PC-3 (cell line): ENCODE results near the gene NGF. TPM values are rescaled to one million over a fixed set of nuclear protein-coding genes. Genes with fewer than 3 reads are reported as not detected.
A peak's percentile ranks its signal among the peaks of the same experiment; 100 is the strongest.

ENCODE experiments used
- ATAC-seq: fragments of 200-7000 bp; cut with Tn5 transposase; 2 replicates; pipeline ENCODE4 v1.9.1; 2020; ENCODE audit warnings: mild to moderate bottlenecking, moderate library complexity
- BruUV-seq: library from RNA; stranded (reverse); fragments of 400-500 nt; replicated peaks from 2 replicates; lab custom pipeline; 2021; lab: Mats Ljungman, UMichigan
- CTCF ChIA-PET: fragments of 300-600 bp; sonication (Branson Sonifier 250); formaldehyde crosslinking; loops from one replicate; lab custom pipeline; 2022; ENCODE audit warnings: antibody characterized with exemption; lab: Charles Lee
- POLR2A ChIA-PET: fragments of 300-600 bp; sonication (Branson Sonifier 250); formaldehyde crosslinking; loops from one replicate; lab custom pipeline; 2022; ENCODE audit warnings: antibody characterized with exemption; ENCODE audit not compliant: unreplicated experiment; lab: Charles Lee
- DNase-seq: peaks from one replicate; pipeline ENCODE4 v3.0.0-alpha.2; 2015
- H2AFZ ChIP-seq: fragments of 300-600 bp; sonication (generic); 2 replicates; pipeline ENCODE4 v1.6.0; 2016; ENCODE audit warnings: antibody characterized with exemption, low read length
- H3F3A ChIP-seq: fragments of 300-600 bp; sonication (generic); one replicate; pipeline ENCODE4 v1.6.0; 2017; ENCODE audit warnings: antibody characterized with exemption, low read length, control low read depth, mild to moderate bottlenecking; ENCODE audit not compliant: unreplicated experiment
- H3K27ac ChIP-seq: fragments of 300-600 bp; sonication (generic); 2 replicates; pipeline ENCODE4 v1.5.1; 2016; ENCODE audit warnings: mild to moderate bottlenecking, low read length
- H3K27me3 ChIP-seq: fragments of 300-600 bp; sonication (generic); 2 replicates; pipeline ENCODE4 v1.6.1; 2016; ENCODE audit warnings: low read length, mixed read lengths
- H3K36me3 ChIP-seq: fragments of 300-600 bp; sonication (generic); 2 replicates; pipeline ENCODE4 v1.6.1; 2016; ENCODE audit warnings: low read depth, mixed run types, low read length, mixed read lengths
- H3K4me1 ChIP-seq: fragments of 300-600 bp; sonication (generic); 2 replicates; pipeline ENCODE4 v1.5.1; 2016; ENCODE audit warnings: low read length; ENCODE audit not compliant: insufficient read depth
- H3K4me2 ChIP-seq: fragments of 300-600 bp; sonication (generic); 2 replicates; pipeline ENCODE4 v1.6.0; 2016; ENCODE audit warnings: low read length
- H3K4me3 ChIP-seq: fragments of 300-600 bp; sonication (generic); 2 replicates; pipeline ENCODE4 v1.5.1; 2016; ENCODE audit warnings: mild to moderate bottlenecking, low read length, mixed read lengths
- H3K79me2 ChIP-seq: fragments of 300-600 bp; sonication (generic); 2 replicates; pipeline ENCODE4 v1.6.1; 2017; ENCODE audit warnings: low read length, mixed read lengths
- H3K9ac ChIP-seq: fragments of 300-600 bp; sonication (generic); 2 replicates; pipeline ENCODE4 v1.6.0; 2016; ENCODE audit warnings: mild to moderate bottlenecking, low read length
- H3K9me2 ChIP-seq: fragments of 300-600 bp; sonication (generic); replicated peaks from 2 replicates; pipeline ENCODE4 v1.6.1; 2016; ENCODE audit warnings: mixed run types, low read length, mixed read lengths
- H3K9me3 ChIP-seq: fragments of 300-600 bp; sonication (generic); 2 replicates; pipeline ENCODE4 v1.6.1; 2016; ENCODE audit warnings: low read length, mixed read lengths
- H4K20me1 ChIP-seq: fragments of 300-600 bp; sonication (generic); 2 replicates; pipeline ENCODE4 v1.6.1; 2016; ENCODE audit warnings: low read length, mixed read lengths
- CTCF ChIP-seq: fragments of 300-600 bp; sonication (generic); conservative IDR thresholded peaks from 2 replicates; pipeline ENCODE4 v1.5.1; 2017; ENCODE audit warnings: antibody characterized with exemption, low read depth, mild to moderate bottlenecking, low read length
- EZH2 ChIP-seq: fragments of 300-600 bp; sonication (generic); IDR thresholded peaks from one replicate; pipeline ENCODE4 v1.6.1; 2017; ENCODE audit warnings: antibody characterized with exemption, mild to moderate bottlenecking, low read length; ENCODE audit not compliant: unreplicated experiment
- EZH2phosphoT487 ChIP-seq: fragments of 300-600 bp; sonication (generic); IDR thresholded peaks from 2 replicates; pipeline ENCODE4 v1.6.1; 2018; ENCODE audit warnings: mild to moderate bottlenecking, antibody characterized with exemption, low read length, borderline replicate concordance
- intact Hi-C: fragments of 100-400 bp; cut with micrococcal nuclease; formaldehyde crosslinking; loops from 2 replicates; pipeline ENCODE4 v1.9.0; 2023
- total RNA-seq: library from RNA; depleted of rRNA; stranded (reverse); fragments of >200 nt; gene quantifications from 2 replicates; pipeline ENCODE4 v1.2.3, GENCODE V29; 2014

Gene NGF
- total RNA-seq, 1 experiment from 2014 or later: 2.4 TPM

GRCh38 chr1:115300087-115300876 lies 37.8 kb downstream of the NGF start:
- ATAC-seq (peak; percentile 56), DNase-seq (peak; percentile 50)
- ChIA-PET POLR2A (interaction anchor here (0.5 kb wide), 1 partner anchor 713 kb away, joined by 5 read pairs; no protein-coding TSS in a partner anchor), CTCF (no interaction called here)
- no peaks in the 10 kb centered on the region for H3K9me3 ChIP-seq
- H4K20me1 ChIP-seq: no peaks in the 10 kb centered on the region
- no TSS peak for BruUV-seq
- H3K4me1 ChIP-seq: peaks cover 19% of the 10 kb centered on the region
- no peak overlapping the region for H3K9ac ChIP-seq
- no peaks in the 10 kb centered on the region for H3K36me3 ChIP-seq
- no peaks in the 10 kb centered on the region for H3F3A ChIP-seq
- H3K4me3 ChIP-seq: no peak overlapping the region
- H3K9me2 ChIP-seq: no peaks in the 10 kb centered on the region
- TF ChIP-seq CTCF: no peak
- no peak for TF ChIP-seq EZH2
- TF ChIP-seq EZH2phosphoT487: no peak
- no peaks in the 10 kb centered on the region for H3K79me2 ChIP-seq
- no peak overlapping the region for H2AFZ ChIP-seq
- intact Hi-C loops: no loop called here
- no peaks in the 10 kb centered on the region for H3K27me3 ChIP-seq
- no peak overlapping the region for H3K4me2 ChIP-seq
- H3K27ac ChIP-seq: no peak overlapping the region

- Histone ChIP-seq H3K9ac (no peak overlapping the region), H3K79me2 (no peaks in the 10 kb centered on the region), H3K4me2 (no peak overlapping the region), H4K20me1 (no peaks in the 10 kb centered on the region), H3K4me1 (peaks cover 19% of the 10 kb centered on the region), H3K36me3 (no peaks in the 10 kb centered on the region), H3K9me3 (no peaks in the 10 kb centered on the region), H3K4me3 (no peak overlapping the region), H3K27me3 (no peaks in the 10 kb centered on the region), H3F3A (no peaks in the 10 kb centered on the region), H2AFZ (no peak overlapping the region), H3K27ac (no peak overlapping the region), H3K9me2 (no peaks in the 10 kb centered on the region)
- POLR2A ChIA-PET: no interaction called here
- no TSS peak for BruUV-seq
- intact Hi-C loops: no loop called here
- TF ChIP-seq CTCF: no peak
- TF ChIP-seq EZH2: no peak
- no peak for TF ChIP-seq EZH2phosphoT487
- DNase-seq (no peak), ATAC-seq (no peak)
- CTCF ChIA-PET: no interaction called here
Observed at GRCh38 chr1:115299266-115299665, 38.8 kb downstream of the NGF start.

- no peak for ATAC-seq
- POLR2A ChIA-PET: interaction anchor here (0.7 kb wide), 1 partner anchor 319 kb away, joined by 3 read pairs; no protein-coding TSS in a partner anchor
Observed at GRCh38 chr1:115296981-115297380, 41.1 kb downstream of the NGF start.

More at GRCh38 chr1:115296981-115297380, 41.1 kb downstream of the NGF start:
- Histone ChIP-seq H3K27ac (no peak overlapping the region), H3K4me3 (no peak overlapping the region), H3K4me1 (peaks cover 11% of the 10 kb centered on the region), H3K36me3 (no peaks in the 10 kb centered on the region), H4K20me1 (no peaks in the 10 kb centered on the region), H3K27me3 (no peaks in the 10 kb centered on the region), H3K79me2 (no peaks in the 10 kb centered on the region), H3K4me2 (no peak overlapping the region), H3K9ac (no peak overlapping the region), H3K9me2 (no peaks in the 10 kb centered on the region), H2AFZ (no peak overlapping the region), H3K9me3 (no peaks in the 10 kb centered on the region), H3F3A (no peaks in the 10 kb centered on the region)
- CTCF ChIA-PET: no interaction called here
- BruUV-seq: no TSS peak
- no peak for DNase-seq
- TF ChIP-seq CTCF (no peak), EZH2phosphoT487 (no peak), EZH2 (no peak)
- intact Hi-C loops: no loop called here
